DMS114 treated with DMSO at 0.1 percent for 48 hours (cell line): Measurements from ENCODE around the gene EFCAB12.

Source experiments
- DNase-seq: peaks from one replicate; lab custom pipeline; 2025; ENCODE audit not compliant: unreplicated experiment; lab: John Stamatoyannopoulos, UW

Gene EFCAB12

GRCh38 chr3:129428376-129429079, at the start of gene EFCAB12:
Gene EFCAB12, minus strand, starts transcription at chr3:129428636. Its CDS starts 148 bp downstream, at chr3:129428488.
- DNase-seq: peak; percentile 87

- no peak for DNase-seq
These were observed 48.1 kb upstream of the EFCAB12 start for GRCh38 chr3:129476586-129476985.

- no peak for DNase-seq
These were observed 47.4 kb upstream of the EFCAB12 start for GRCh38 chr3:129475863-129476262.

GRCh38 chr3:129474984-129475804, 46.8 kb upstream of the EFCAB12 start:
- DNase-seq: no peak

- no peak for DNase-seq
These were observed 45.3 kb upstream of the EFCAB12 start for GRCh38 chr3:129473769-129474152.

GRCh38 chr3:129473067-129473768, 44.8 kb upstream of the EFCAB12 start:
- no peak for DNase-seq

GRCh38 chr3:129470861-129471260, 42.4 kb upstream of the EFCAB12 start:
- no peak for DNase-seq

GRCh38 chr3:129469026-129469425, 40.6 kb upstream of the EFCAB12 start:
- DNase-seq: no peak

GRCh38 chr3:129467932-129468331, 39.5 kb upstream of the EFCAB12 start:
- no peak for DNase-seq

- DNase-seq: no peak
These were observed 35.3 kb upstream of the EFCAB12 start for GRCh38 chr3:129463716-129464115.

- no peak for DNase-seq
These were observed 34.7 kb upstream of the EFCAB12 start for GRCh38 chr3:129463094-129463493.

GRCh38 chr3:129462361-129462968, 34.0 kb upstream of the EFCAB12 start:
- DNase-seq: no peak

- no peak for DNase-seq
These were observed 33.2 kb upstream of the EFCAB12 start for GRCh38 chr3:129461461-129462146.

GRCh38 chr3:129461022-129461421, 32.6 kb upstream of the EFCAB12 start:
- no peak for DNase-seq

GRCh38 chr3:129460572-129460971, 32.1 kb upstream of the EFCAB12 start:
- no peak for DNase-seq

GRCh38 chr3:129460155-129460554, 31.7 kb upstream of the EFCAB12 start:
- no peak for DNase-seq

- DNase-seq: no peak
These were observed 25.3 kb upstream of the EFCAB12 start for GRCh38 chr3:129453732-129454131.

- no peak for DNase-seq
These were observed 21.1 kb upstream of the EFCAB12 start for GRCh38 chr3:129449279-129450115.

- no peak for DNase-seq
These were observed 19.9 kb upstream of the EFCAB12 start for GRCh38 chr3:129448186-129448895.
